Measurements from ENCODE around the gene VAV1. TPM values are rescaled to one million over a fixed set of nuclear protein-coding genes. Genes with fewer than 3 reads are reported as not detected.

The VAV1 gene
- total and polyA plus RNA-seq, 4 donors: 0.60 to 13.3 (median 4.1) TPM

- Histone ChIP-seq H3K9ac (ENCODE audit: low read depth in 1 of 2, low read length in 2 of 2) (no peak overlapping the region), H3K27me3 (ENCODE audit: control insufficient read depth in 4 of 4, insufficient read depth in 4 of 4, low read length in 3 of 4) (peaks cover 0 to 6% (median 1%) of the 10 kb centered on the region in 4 donors), H3K9me3 (ENCODE audit: control insufficient read depth in 4 of 4, low read length in 3 of 4) (peaks cover 0 to 5% (median 0%) of the 10 kb centered on the region in 4 donors), H3K27ac (ENCODE audit: low read depth in 1 of 2, low read length in 2 of 2) (no peak overlapping the region), H3K4me3 (ENCODE audit: low read depth in 1 of 3, low read length in 3 of 3) (no peak overlapping the region), H3K4me1 (ENCODE audit: control insufficient read depth in 4 of 4, insufficient read depth in 4 of 4, low read length in 3 of 4) (peaks cover 0 to 3% (median 1%) of the 10 kb centered on the region in 4 donors), H3K36me3 (ENCODE audit: control insufficient read depth in 4 of 4, insufficient read depth in 3 of 4, low read depth in 1 of 4, low read length in 3 of 4) (no peaks in the 10 kb centered on the region)
- WGBS: 83% methylated on average over 4 of the region's 4 CpGs
- TF ChIP-seq GABPA (IDR thresholded peaks at IDR 0.05 in 1 of 2, conservative IDR thresholded peaks at IDR 0.05 in 1 of 2) (no peak), RAD21 (IDR thresholded peaks at IDR 0.05) (no peak), FOXA1 (IDR thresholded peaks at IDR 0.05) (no peak), HNF4A (conservative IDR thresholded peaks at IDR 0.05) (no peak), SP1 (IDR thresholded peaks at IDR 0.05) (no peak), CTCF (IDR thresholded peaks at IDR 0.05; ENCODE audit: low read depth, low read length, missing input control) (no peak), YY1 (IDR thresholded peaks at IDR 0.05) (no peak), ZBTB33 (IDR thresholded peaks at IDR 0.05) (no peak), TAF1 (conservative IDR thresholded peaks at IDR 0.05) (no peak), JUND (IDR thresholded peaks at IDR 0.05) (no peak), RXRA (IDR thresholded peaks at IDR 0.05) (no peak), HNF4G (IDR thresholded peaks at IDR 0.05) (no peak), REST (IDR thresholded peaks at IDR 0.05) (no peak)
- TF ChIP-seq, protein P1, sequence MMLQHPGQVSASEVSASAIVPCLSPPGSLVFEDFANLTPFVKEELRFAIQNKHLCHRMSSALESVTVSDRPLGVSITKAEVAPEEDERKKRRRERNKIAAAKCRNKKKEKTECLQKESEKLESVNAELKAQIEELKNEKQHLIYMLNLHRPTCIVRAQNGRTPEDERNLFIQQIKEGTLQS (IDR thresholded peaks at IDR 0.05): no peak
- TF ChIP-seq, protein P2, sequence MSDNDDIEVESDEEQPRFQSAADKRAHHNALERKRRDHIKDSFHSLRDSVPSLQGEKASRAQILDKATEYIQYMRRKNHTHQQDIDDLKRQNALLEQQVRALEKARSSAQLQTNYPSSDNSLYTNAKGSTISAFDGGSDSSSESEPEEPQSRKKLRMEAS (IDR thresholded peaks at IDR 0.05): no peak
- no peak for DNase-seq (ENCODE audit: low spot score)
Measured at GRCh38 chr19:6806488-6806887, 34.0 kb downstream of the VAV1 start.

- WGBS: 91% methylated on average over 5 of the region's 5 CpGs
- Histone ChIP-seq H3K9ac (ENCODE audit: low read depth in 1 of 2, low read length in 2 of 2) (no peak overlapping the region), H3K9me3 (ENCODE audit: control insufficient read depth in 4 of 4, low read length in 3 of 4) (peaks cover 0 to 5% (median 0%) of the 10 kb centered on the region in 4 donors), H3K27me3 (ENCODE audit: control insufficient read depth in 4 of 4, insufficient read depth in 4 of 4, low read length in 3 of 4) (peaks cover 0 to 6% (median 1%) of the 10 kb centered on the region in 4 donors), H3K36me3 (ENCODE audit: control insufficient read depth in 4 of 4, insufficient read depth in 3 of 4, low read depth in 1 of 4, low read length in 3 of 4) (no peaks in the 10 kb centered on the region), H3K4me1 (ENCODE audit: control insufficient read depth in 4 of 4, insufficient read depth in 4 of 4, low read length in 3 of 4) (no peaks in the 10 kb centered on the region), H3K4me3 (ENCODE audit: low read depth in 1 of 3, low read length in 3 of 3) (no peak overlapping the region), H3K27ac (ENCODE audit: low read depth in 1 of 2, low read length in 2 of 2) (no peak overlapping the region)
- TF ChIP-seq, protein P1 (IDR thresholded peaks at IDR 0.05): no peak
- TF ChIP-seq RAD21 (IDR thresholded peaks at IDR 0.05) (no peak), REST (IDR thresholded peaks at IDR 0.05) (no peak), TAF1 (conservative IDR thresholded peaks at IDR 0.05) (no peak), JUND (IDR thresholded peaks at IDR 0.05) (no peak)
- DNase-seq (ENCODE audit: low spot score): no peak
Measured at GRCh38 chr19:6807291-6807690, 34.8 kb downstream of the VAV1 start.
